H9 (cell line): Measurements from ENCODE around the gene DGKB. TPM values are rescaled to one million over a fixed set of nuclear protein-coding genes. Genes with fewer than 3 reads are reported as not detected.

Experiments used
- DNase-seq: peaks from one replicate; pipeline ENCODE4 v3.0.0-alpha.2; 2017
- H2AFZ ChIP-seq: one replicate; pipeline ENCODE4 v1.6.1; 2013; ENCODE audit warnings: mild to moderate bottlenecking, low read length, control low read depth, moderate library complexity
- H2AK5ac ChIP-seq: 2 replicates; pipeline ENCODE4 v1.6.1; 2013; ENCODE audit warnings: low read length, control low read depth, mixed read lengths; ENCODE audit not compliant: insufficient read length
- H2BK120ac ChIP-seq: one replicate; pipeline ENCODE4 v1.6.1; 2013; ENCODE audit warnings: low read depth, mild to moderate bottlenecking, low read length, control low read depth, inconsistent platforms; ENCODE audit not compliant: poor library complexity, severe bottlenecking
- H2BK12ac ChIP-seq: 2 replicates; pipeline ENCODE4 v1.6.1; 2013; ENCODE audit warnings: low read length, control low read depth, mixed read lengths, low read depth; ENCODE audit not compliant: insufficient read length
- H2BK15ac ChIP-seq: 2 replicates; pipeline ENCODE4 v1.6.1; 2013; ENCODE audit warnings: low read depth, low read length, control low read depth
- H2BK20ac ChIP-seq: one replicate; pipeline ENCODE4 v1.6.1; 2013; ENCODE audit warnings: low read depth, mild to moderate bottlenecking, low read length, control low read depth, inconsistent platforms; ENCODE audit not compliant: poor library complexity, severe bottlenecking
- H2BK5ac ChIP-seq: 2 replicates; pipeline ENCODE4 v1.6.1; 2013; ENCODE audit warnings: low read length, control low read depth, mixed read lengths; ENCODE audit not compliant: insufficient read length
- H3K14ac ChIP-seq: 2 replicates; pipeline ENCODE4 v1.6.1; 2013; ENCODE audit warnings: low read length, control low read depth; ENCODE audit not compliant: insufficient read depth
- H3K18ac ChIP-seq: 2 replicates; pipeline ENCODE4 v1.6.1; 2013; ENCODE audit warnings: low read depth, mild to moderate bottlenecking, mixed read lengths, low read length, control low read depth; ENCODE audit not compliant: insufficient read length
- H3K23ac ChIP-seq: 2 replicates; pipeline ENCODE4 v1.6.1; 2013; ENCODE audit warnings: low read length, control low read depth, mixed read lengths, low read depth; ENCODE audit not compliant: insufficient read length
- H3K23me2 ChIP-seq: 2 replicates; pipeline ENCODE4 v1.6.1; 2013; ENCODE audit warnings: low read depth, mild to moderate bottlenecking, mixed read lengths, low read length, control low read depth; ENCODE audit not compliant: insufficient read length, poor library complexity, severe bottlenecking
- H3K27ac ChIP-seq: 2 replicates; pipeline ENCODE4 v1.5.1; 2013; ENCODE audit warnings: low read length, control low read depth, mixed read lengths, low read depth; ENCODE audit not compliant: insufficient read length
- H3K27me3 ChIP-seq: 2 replicates; pipeline ENCODE4 v1.6.1; 2013; ENCODE audit warnings: low read length, control low read depth, inconsistent platforms; ENCODE audit not compliant: insufficient read depth
- H3K4ac ChIP-seq: 2 replicates; pipeline ENCODE4 v1.6.1; 2013; ENCODE audit warnings: low read depth, mild to moderate bottlenecking, control low read depth, inconsistent platforms, low read length, moderate library complexity
- H3K4me1 ChIP-seq: 2 replicates; pipeline ENCODE4 v1.6.1; 2013; ENCODE audit warnings: low read length, control low read depth, inconsistent platforms; ENCODE audit not compliant: insufficient read depth
- H3K4me2 ChIP-seq: 2 replicates; pipeline ENCODE4 v1.6.1; 2013; ENCODE audit warnings: low read length, control low read depth, mixed read lengths; ENCODE audit not compliant: insufficient read length, insufficient read depth
- H3K56ac ChIP-seq: 2 replicates; pipeline ENCODE4 v1.6.1; 2013; ENCODE audit warnings: low read depth, mild to moderate bottlenecking, mixed read lengths, low read length, control low read depth; ENCODE audit not compliant: insufficient read length
- H3K79me1 ChIP-seq: 2 replicates; pipeline ENCODE4 v1.6.1; 2013; ENCODE audit warnings: low read depth, mild to moderate bottlenecking, moderate library complexity, low read length, control low read depth, inconsistent platforms; ENCODE audit not compliant: insufficient read depth, poor library complexity, severe bottlenecking
- H3K79me2 ChIP-seq: 2 replicates; pipeline ENCODE4 v1.6.1; 2013; ENCODE audit warnings: low read length, control low read depth, inconsistent platforms; ENCODE audit not compliant: insufficient read depth
- H3K9ac ChIP-seq: 2 replicates; pipeline ENCODE4 v1.6.1; 2013; ENCODE audit warnings: low read length, control low read depth, mixed read lengths; ENCODE audit not compliant: insufficient read length; ENCODE audit errors: extremely low read depth
- H3K9me3 ChIP-seq: one replicate; pipeline ENCODE4 v1.6.1; 2013; ENCODE audit warnings: low read depth, low read length, inconsistent platforms; ENCODE audit not compliant: control insufficient read depth
- H3T11ph ChIP-seq: one replicate; pipeline ENCODE4 v1.6.1; 2013; ENCODE audit warnings: mild to moderate bottlenecking, low read length, control low read depth, inconsistent platforms
- H4K20me1 ChIP-seq: one replicate; pipeline ENCODE4 v1.6.1; 2013; ENCODE audit not compliant: control insufficient read depth, insufficient read length, insufficient read depth
- H4K5ac ChIP-seq: 2 replicates; pipeline ENCODE4 v1.6.1; 2013; ENCODE audit warnings: low read depth, mild to moderate bottlenecking, mixed read lengths, low read length, control low read depth; ENCODE audit not compliant: insufficient read length
- H4K8ac ChIP-seq: replicated peaks from 2 replicates; pipeline ENCODE4 v1.6.1; 2013; ENCODE audit warnings: low read length, control low read depth, mixed read lengths, low read depth; ENCODE audit not compliant: insufficient read length
- H4K91ac ChIP-seq: 2 replicates; pipeline ENCODE4 v1.6.1; 2013; ENCODE audit warnings: low read depth, mild to moderate bottlenecking, moderate library complexity, mixed read lengths, low read length, control low read depth; ENCODE audit not compliant: insufficient read length
- H3K27ac Mint-ChIP-seq, 3 experiments: 2 replicates in 2 of 3; 3 replicates in 1 of 3; pipeline ENCODE4 v1.8.0; 2020 to 2021; ENCODE audit warnings: mixed read lengths in 3 of 3, mild to moderate bottlenecking in 1 of 3, moderate library complexity in 1 of 3
- H3K27me3 Mint-ChIP-seq: 2 replicates; pipeline ENCODE4 v1.8.0; 2021; ENCODE audit warnings: low read depth, mild to moderate bottlenecking, moderate library complexity, mixed read lengths
- H3K36me3 Mint-ChIP-seq, 3 experiments: 2 replicates in 2 of 3; 3 replicates in 1 of 3; pipeline ENCODE4 v1.8.0; 2020 to 2021; ENCODE audit warnings: low read depth in 3 of 3, mixed read lengths in 3 of 3; ENCODE audit not compliant: insufficient read depth in 1 of 3
- H3K4me1 Mint-ChIP-seq, 2 experiments: 2 replicates each; pipeline ENCODE4 v1.8.0; 2020; ENCODE audit warnings: mixed read lengths in 2 of 2
- H3K4me3 Mint-ChIP-seq, 2 experiments: 2 replicates in 1 of 2; 3 replicates in 1 of 2; pipeline ENCODE4 v1.8.0; 2020 to 2021; ENCODE audit warnings: mild to moderate bottlenecking in 2 of 2, mixed read lengths in 2 of 2, moderate library complexity in 1 of 2
- H3K9me3 Mint-ChIP-seq, 2 experiments: 2 replicates in 1 of 2; 3 replicates in 1 of 2; pipeline ENCODE4 v1.8.0; 2020; ENCODE audit warnings: mild to moderate bottlenecking in 2 of 2, mixed read lengths in 2 of 2, moderate library complexity in 1 of 2
- CTCF ChIP-seq: fragments of 200-600 bp; sonication (generic); conservative IDR thresholded peaks from 3 replicates; pipeline ENCODE4 v1.8.0; 2021; ENCODE audit warnings: antibody characterized with exemption, mild to moderate bottlenecking
- WGBS: extraction: QIAGEN DNeasy Blood & Tissue Kit; methylation state at CpG from one replicate; pipeline ENCODE4 v1.1.7; 2013; ENCODE audit warnings: missing lambda C conversion rate, low lambda C conversion rate, mixed read lengths; ENCODE audit not compliant: insufficient read length; ENCODE audit errors: extremely low coverage; 5-methylcytosine and 5-hydroxymethylcytosine counted together
- total RNA-seq: library from RNA; stranded (reverse); gene quantifications from 2 replicates; pipeline ENCODE4 v1.2.1, GENCODE V29; 2021

The DGKB gene
- total RNA-seq, 1 experiment from 2014 or later: 0.26 TPM

GRCh38 chr7:14095233-14095950 lies 807.2 kb downstream of the DGKB start:
- Mint-ChIP-seq H3K9me3 (peaks cover 0 to under 1% of the 10 kb centered on the region in 2 experiments; a peak in 1 of 5 replicates), H3K36me3 (no peaks in the 10 kb centered on the region), H3K4me3 (no peak overlapping the region), H3K4me1 (no peaks in the 10 kb centered on the region), H3K27ac (peak overlapping the region in 1 of 3 experiments; percentile 42; a peak in 1 of 7 replicates), H3K27me3 (no peaks in the 10 kb centered on the region)
- H3K9ac ChIP-seq: no peak overlapping the region
- H4K20me1 ChIP-seq: no peaks in the 10 kb centered on the region
- no peak overlapping the region for H3K18ac ChIP-seq
- no peaks in the 10 kb centered on the region for H3K9me3 ChIP-seq
- no peaks in the 10 kb centered on the region for H3K79me1 ChIP-seq
- no peaks in the 10 kb centered on the region for H3K23me2 ChIP-seq
- H2AFZ ChIP-seq: no peak overlapping the region
- H3K79me2 ChIP-seq: no peaks in the 10 kb centered on the region
- no peak for DNase-seq
- H3K23ac ChIP-seq: no peak overlapping the region
- no peak overlapping the region for H4K91ac ChIP-seq
- H2AK5ac ChIP-seq: no peak overlapping the region
- H3K4me1 ChIP-seq: no peaks in the 10 kb centered on the region
- no CpG with 5 or more reads among the region's 4 CpGs for WGBS
- H4K8ac ChIP-seq: no peak overlapping the region
- no peak overlapping the region for H2BK12ac ChIP-seq
- no peak overlapping the region for H2BK20ac ChIP-seq
- H2BK5ac ChIP-seq: no peak overlapping the region
- no peak overlapping the region for H3T11ph ChIP-seq
- H4K5ac ChIP-seq: no peak overlapping the region
- H3K4ac ChIP-seq: no peak overlapping the region
- no peak overlapping the region for H3K4me2 ChIP-seq
- H2BK15ac ChIP-seq: no peak overlapping the region
- no peak for TF ChIP-seq CTCF
- no peak overlapping the region for H2BK120ac ChIP-seq
- no peak overlapping the region for H3K27ac ChIP-seq
- no peak overlapping the region for H3K56ac ChIP-seq
- no peaks in the 10 kb centered on the region for H3K27me3 ChIP-seq
- H3K14ac ChIP-seq: no peak overlapping the region
